Panc1 (cell line): Measurements from ENCODE around the gene VEGFA. TPM values are rescaled to one million over a fixed set of nuclear protein-coding genes. Genes with fewer than 3 reads are reported as not detected.

Experiments
- ATAC-seq: fragments of 200-7000 bp; cut with Tn5 transposase; 2 replicates; pipeline ENCODE4 v1.9.1; 2020; ENCODE audit warnings: mild to moderate bottlenecking, moderate library complexity
- BruUV-seq: library from RNA; stranded (reverse); fragments of 400-500 nt; replicated peaks from 2 replicates; lab custom pipeline; 2021; lab: Mats Ljungman, UMichigan
- CTCF ChIA-PET: fragments of 300-600 bp; sonication (Branson Sonifier 250); formaldehyde crosslinking; loops from one replicate; lab custom pipeline; 2022; ENCODE audit warnings: antibody characterized with exemption; lab: Charles Lee
- POLR2A ChIA-PET: fragments of 300-600 bp; sonication (Branson Sonifier 250); formaldehyde crosslinking; loops from one replicate; lab custom pipeline; 2022; ENCODE audit warnings: antibody characterized with exemption; lab: Charles Lee
- DNase-seq: peaks from one replicate; pipeline ENCODE4 v3.0.0-alpha.2; 2010; ENCODE audit warnings: low read depth, low spot score
- H3K27ac ChIP-seq: 2 replicates; pipeline ENCODE4 v1.5.1; 2011; ENCODE audit warnings: mild to moderate bottlenecking, low read length, inconsistent platforms
- H3K27me3 ChIP-seq: fragments of 200-500 bp; sonication (Bioruptor generic); 2 replicates; pipeline ENCODE4 v1.6.0; 2014; ENCODE audit warnings: low read length, inconsistent platforms; ENCODE audit not compliant: control insufficient read depth, insufficient read depth
- H3K36me3 ChIP-seq: fragments of 200-500 bp; sonication (Bioruptor generic); 2 replicates; pipeline ENCODE4 v1.5.1; 2014; ENCODE audit warnings: inconsistent platforms, mild to moderate bottlenecking, low read length, moderate library complexity; ENCODE audit not compliant: control insufficient read depth, insufficient read depth
- H3K4me1 ChIP-seq: 2 replicates; pipeline ENCODE4 v1.5.1; 2011; ENCODE audit warnings: inconsistent platforms, mild to moderate bottlenecking, low read length, moderate library complexity; ENCODE audit not compliant: control insufficient read depth, insufficient read depth
- H3K4me3 ChIP-seq, 2 experiments: 2 replicates each; pipeline ENCODE4 v1.5.1; 2011 to 2012; ENCODE audit warnings: low read depth in 2 of 2, low read length in 2 of 2, mild to moderate bottlenecking in 2 of 2, inconsistent platforms in 1 of 2, moderate library complexity in 1 of 2
- H3K9me3 ChIP-seq: fragments of 200-500 bp; sonication (Bioruptor generic); 2 replicates; pipeline ENCODE4 v1.5.1; 2014; ENCODE audit warnings: low read depth, mild to moderate bottlenecking, inconsistent platforms, low read length, moderate library complexity; ENCODE audit not compliant: control insufficient read depth, insufficient read depth
- POLR2AphosphoS5 ChIP-seq: IDR thresholded peaks from 2 replicates; pipeline ENCODE4 v1.6.1; 2012; ENCODE audit warnings: mild to moderate bottlenecking, low read depth, low read length, moderate library complexity
- SIN3A ChIP-seq: IDR thresholded peaks from 2 replicates; pipeline ENCODE4 v1.6.1; 2012; ENCODE audit warnings: low read depth, mild to moderate bottlenecking, low read length, moderate library complexity, borderline replicate concordance; ENCODE audit not compliant: insufficient read depth
- TCF7L2 ChIP-seq: IDR thresholded peaks from 2 replicates; pipeline ENCODE4 v1.6.1; 2011; ENCODE audit warnings: mild to moderate bottlenecking, low read depth, low read length, inconsistent platforms
- in situ Hi-C: cut with HindIII; loops from 2 replicates; pipeline ENCODE4 v1.10.0; 2016; ENCODE audit warnings: low sequenced_read_pairs, low pct_unique_long_range_greater_than_20kb
- intact Hi-C: fragments of 100-400 bp; cut with micrococcal nuclease; formaldehyde crosslinking; loops from one replicate; pipeline ENCODE4 v1.10.0; 2022; ENCODE audit not compliant: unreplicated experiment
- total RNA-seq: library from RNA; stranded (reverse); gene quantifications from one replicate; pipeline ENCODE4 v1.2.1, GENCODE V29; 2021; ENCODE audit not compliant: unreplicated experiment
- TF ChIP-seq, protein P1 (sequence below), 2 experiments: IDR thresholded peaks; 2 replicates each; pipeline ENCODE4 v1.6.1; 2011 to 2012; ENCODE audit warnings: low read depth in 2 of 2, control low read depth in 1 of 2, low read length in 1 of 2, mild to moderate bottlenecking in 1 of 2, moderate library complexity in 1 of 2; ENCODE audit not compliant: insufficient read depth in 1 of 2
- TF ChIP-seq, protein P2 (sequence below): fragments of 450-650 bp; IDR thresholded peaks from 2 replicates; pipeline ENCODE4 v1.5.1; 2017; ENCODE audit warnings: mild to moderate bottlenecking

The VEGFA gene
- total RNA-seq, 1 experiment from 2014 or later = 98.7 TPM

DNA sequence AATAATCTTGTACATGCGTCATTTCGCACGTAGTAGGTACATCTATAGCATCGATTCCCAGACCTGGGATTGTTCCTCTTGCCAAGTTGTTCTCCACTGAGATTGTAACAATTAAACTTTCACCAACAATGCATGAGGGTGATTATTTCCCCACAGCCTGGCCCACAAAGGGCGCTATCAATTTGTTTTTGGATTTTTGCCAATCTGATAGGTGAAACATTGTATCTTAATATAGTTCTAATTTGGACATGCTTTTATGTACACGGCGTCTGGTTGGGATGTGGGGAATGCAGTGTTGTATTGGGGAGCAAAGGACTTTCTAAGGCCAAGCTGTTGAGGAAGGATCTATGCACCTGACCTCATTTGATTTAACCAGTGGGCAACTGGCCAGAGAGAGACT is 59.5 kb downstream of the VEGFA start:
- TF ChIP-seq, protein P1, sequence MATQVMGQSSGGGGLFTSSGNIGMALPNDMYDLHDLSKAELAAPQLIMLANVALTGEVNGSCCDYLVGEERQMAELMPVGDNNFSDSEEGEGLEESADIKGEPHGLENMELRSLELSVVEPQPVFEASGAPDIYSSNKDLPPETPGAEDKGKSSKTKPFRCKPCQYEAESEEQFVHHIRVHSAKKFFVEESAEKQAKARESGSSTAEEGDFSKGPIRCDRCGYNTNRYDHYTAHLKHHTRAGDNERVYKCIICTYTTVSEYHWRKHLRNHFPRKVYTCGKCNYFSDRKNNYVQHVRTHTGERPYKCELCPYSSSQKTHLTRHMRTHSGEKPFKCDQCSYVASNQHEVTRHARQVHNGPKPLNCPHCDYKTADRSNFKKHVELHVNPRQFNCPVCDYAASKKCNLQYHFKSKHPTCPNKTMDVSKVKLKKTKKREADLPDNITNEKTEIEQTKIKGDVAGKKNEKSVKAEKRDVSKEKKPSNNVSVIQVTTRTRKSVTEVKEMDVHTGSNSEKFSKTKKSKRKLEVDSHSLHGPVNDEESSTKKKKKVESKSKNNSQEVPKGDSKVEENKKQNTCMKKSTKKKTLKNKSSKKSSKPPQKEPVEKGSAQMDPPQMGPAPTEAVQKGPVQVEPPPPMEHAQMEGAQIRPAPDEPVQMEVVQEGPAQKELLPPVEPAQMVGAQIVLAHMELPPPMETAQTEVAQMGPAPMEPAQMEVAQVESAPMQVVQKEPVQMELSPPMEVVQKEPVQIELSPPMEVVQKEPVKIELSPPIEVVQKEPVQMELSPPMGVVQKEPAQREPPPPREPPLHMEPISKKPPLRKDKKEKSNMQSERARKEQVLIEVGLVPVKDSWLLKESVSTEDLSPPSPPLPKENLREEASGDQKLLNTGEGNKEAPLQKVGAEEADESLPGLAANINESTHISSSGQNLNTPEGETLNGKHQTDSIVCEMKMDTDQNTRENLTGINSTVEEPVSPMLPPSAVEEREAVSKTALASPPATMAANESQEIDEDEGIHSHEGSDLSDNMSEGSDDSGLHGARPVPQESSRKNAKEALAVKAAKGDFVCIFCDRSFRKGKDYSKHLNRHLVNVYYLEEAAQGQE (IDR thresholded peaks at IDR 0.05; ENCODE audit: insufficient read depth in 1 of 2, low read depth in 2 of 2, low read length in 1 of 2) = no peak
- TF ChIP-seq, protein P2, sequence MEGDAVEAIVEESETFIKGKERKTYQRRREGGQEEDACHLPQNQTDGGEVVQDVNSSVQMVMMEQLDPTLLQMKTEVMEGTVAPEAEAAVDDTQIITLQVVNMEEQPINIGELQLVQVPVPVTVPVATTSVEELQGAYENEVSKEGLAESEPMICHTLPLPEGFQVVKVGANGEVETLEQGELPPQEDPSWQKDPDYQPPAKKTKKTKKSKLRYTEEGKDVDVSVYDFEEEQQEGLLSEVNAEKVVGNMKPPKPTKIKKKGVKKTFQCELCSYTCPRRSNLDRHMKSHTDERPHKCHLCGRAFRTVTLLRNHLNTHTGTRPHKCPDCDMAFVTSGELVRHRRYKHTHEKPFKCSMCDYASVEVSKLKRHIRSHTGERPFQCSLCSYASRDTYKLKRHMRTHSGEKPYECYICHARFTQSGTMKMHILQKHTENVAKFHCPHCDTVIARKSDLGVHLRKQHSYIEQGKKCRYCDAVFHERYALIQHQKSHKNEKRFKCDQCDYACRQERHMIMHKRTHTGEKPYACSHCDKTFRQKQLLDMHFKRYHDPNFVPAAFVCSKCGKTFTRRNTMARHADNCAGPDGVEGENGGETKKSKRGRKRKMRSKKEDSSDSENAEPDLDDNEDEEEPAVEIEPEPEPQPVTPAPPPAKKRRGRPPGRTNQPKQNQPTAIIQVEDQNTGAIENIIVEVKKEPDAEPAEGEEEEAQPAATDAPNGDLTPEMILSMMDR = no peak
- TF ChIP-seq TCF7L2 (no peak), SIN3A (no peak), POLR2AphosphoS5 (no peak)
- no peak overlapping the region for H3K27ac ChIP-seq
- H3K36me3 ChIP-seq = no peaks in the 10 kb centered on the region
- H3K9me3 ChIP-seq = no peaks in the 10 kb centered on the region
- ChIA-PET CTCF (interaction anchor here (0.7 kb wide), 1 partner anchor 60 kb away, joined by 3 read pairs; no protein-coding TSS in a partner anchor), POLR2A (no interaction called here)
- BruUV-seq = no TSS peak
- in situ Hi-C loops = no loop called here
- H3K27me3 ChIP-seq = no peaks in the 10 kb centered on the region
- intact Hi-C loops = no loop called here
- H3K4me3 ChIP-seq = no peak overlapping the region
- H3K4me1 ChIP-seq = 0 out of 2 replicates have a peak, but pooled peaks cover 2% of the 10 kb centered on the region
- ATAC-seq (no peak), DNase-seq (no peak)

DNA sequence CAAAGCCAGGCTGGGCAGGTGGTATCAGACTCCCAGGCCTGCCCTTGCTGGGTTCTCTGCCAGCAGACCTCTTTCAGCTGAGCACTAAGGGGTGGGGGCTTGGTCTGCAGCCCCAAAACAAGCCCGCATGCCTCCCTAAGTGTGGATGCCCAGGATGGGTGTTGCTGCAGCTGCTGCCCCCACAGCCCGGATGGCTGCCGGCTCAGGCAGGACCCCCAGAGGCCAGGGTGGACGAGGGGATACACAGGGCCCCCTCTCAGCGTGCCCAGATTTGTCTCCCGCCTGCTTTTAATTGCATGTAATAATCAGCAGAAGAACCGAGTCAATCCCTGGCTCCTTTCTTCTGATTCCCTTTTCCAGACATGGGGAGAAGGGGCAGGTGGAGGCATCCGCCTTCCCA is 60.8 kb downstream of the VEGFA start:
- Histone ChIP-seq H3K36me3 (no peaks in the 10 kb centered on the region), H3K27ac (no peak overlapping the region), H3K9me3 (no peaks in the 10 kb centered on the region), H3K27me3 (no peaks in the 10 kb centered on the region), H3K4me1 (no peaks in the 10 kb centered on the region), H3K4me3 (no peak overlapping the region)
- ChIA-PET CTCF (no interaction called here), POLR2A (no interaction called here)
- BruUV-seq = no TSS peak
- ATAC-seq (no peak), DNase-seq (no peak)
- TF ChIP-seq POLR2AphosphoS5 (no peak), TCF7L2 (no peak), SIN3A (no peak)
- TF ChIP-seq, protein P2 = no peak
- TF ChIP-seq, protein P1 (IDR thresholded peaks at IDR 0.05; ENCODE audit: insufficient read depth in 1 of 2, low read depth in 2 of 2, low read length in 1 of 2) = no peak
- intact Hi-C loops = no loop called here
- in situ Hi-C loops = no loop called here
